Activated CD4-positive, alpha-beta T cell treated with anti-CD3 and anti-CD28 coated beads, Interleukin-2, amount 10 ng/mL, durations not matched to agents 7 days and 5 days (primary cell): ENCODE data around the gene CLEC20A. TPM values are rescaled to one million over a fixed set of nuclear protein-coding genes. Genes with fewer than 3 reads are reported as not detected.
A peak's percentile ranks its signal among the peaks of the same experiment; 100 is the strongest.

Source experiments
- CTCF ChIA-PET: fragments of 350-600 bp; sonication (Branson Sonifier 250); formaldehyde crosslinking; loops from one replicate; lab custom pipeline; 2021; ENCODE audit warnings: antibody characterized with exemption; lab: Charles Lee
- POLR2A ChIA-PET: fragments of 350-600 bp; sonication (Branson Sonifier 250); formaldehyde crosslinking; loops from one replicate; lab custom pipeline; 2021; ENCODE audit warnings: antibody characterized with exemption; lab: Charles Lee
- DNase-seq: peaks from one replicate; pipeline ENCODE4 v3.0.0-alpha.2; 2020
- H3K27ac Mint-ChIP-seq: one replicate; pipeline ENCODE4 v1.8.0; 2021; ENCODE audit warnings: mild to moderate bottlenecking, moderate library complexity, mixed read lengths
- H3K27me3 Mint-ChIP-seq: one replicate; pipeline ENCODE4 v1.8.0; 2021; ENCODE audit warnings: mixed read lengths
- H3K36me3 Mint-ChIP-seq: one replicate; pipeline ENCODE4 v1.8.0; 2021; ENCODE audit warnings: low read depth, mixed read lengths
- H3K4me1 Mint-ChIP-seq: one replicate; pipeline ENCODE4 v1.8.0; 2021; ENCODE audit warnings: mixed read lengths
- H3K4me3 Mint-ChIP-seq: one replicate; pipeline ENCODE4 v1.8.0; 2021; ENCODE audit warnings: mild to moderate bottlenecking, moderate library complexity, mixed read lengths
- H3K9me3 Mint-ChIP-seq: one replicate; pipeline ENCODE4 v1.8.0; 2021; ENCODE audit warnings: mixed read lengths
- total RNA-seq, 2 experiments: library from RNA; stranded (reverse); gene quantifications; one replicate each; pipeline ENCODE4 v1.2.3, GENCODE V29; 2021

Gene CLEC20A
- total RNA-seq, 2 experiments from 2014 or later, result not detected

DNA sequence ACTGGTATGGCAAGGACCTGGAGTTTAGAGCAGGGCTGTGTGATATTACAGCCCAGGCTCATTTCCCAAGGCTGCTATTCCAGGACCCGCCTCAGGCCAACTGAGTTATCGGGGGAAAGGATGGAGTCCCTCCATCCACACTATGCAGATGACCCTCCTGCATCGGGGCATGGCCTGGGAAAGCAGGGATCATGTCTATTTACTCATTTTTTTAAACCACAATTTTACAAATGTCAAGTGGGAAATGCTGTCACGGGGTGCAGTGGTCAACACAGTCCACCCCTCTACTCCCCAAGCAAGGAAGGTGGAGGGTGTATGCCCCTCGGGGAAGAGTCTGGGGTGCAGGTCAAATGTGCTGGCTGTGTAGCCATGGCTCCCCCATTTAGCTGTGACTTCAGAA is 6.1 kb upstream of the CLEC20A start:
- no peak overlapping the region for H3K27ac Mint-ChIP-seq
- no peak for DNase-seq
- H3K4me1 Mint-ChIP-seq, result no peaks in the 10 kb centered on the region
- no peaks in the 10 kb centered on the region for H3K9me3 Mint-ChIP-seq
- H3K27me3 Mint-ChIP-seq, result no peaks in the 10 kb centered on the region
- no peaks in the 10 kb centered on the region for H3K36me3 Mint-ChIP-seq
- no peak overlapping the region for H3K4me3 Mint-ChIP-seq
- CTCF ChIA-PET, result no interaction called here
- POLR2A ChIA-PET, result no interaction called here

DNA sequence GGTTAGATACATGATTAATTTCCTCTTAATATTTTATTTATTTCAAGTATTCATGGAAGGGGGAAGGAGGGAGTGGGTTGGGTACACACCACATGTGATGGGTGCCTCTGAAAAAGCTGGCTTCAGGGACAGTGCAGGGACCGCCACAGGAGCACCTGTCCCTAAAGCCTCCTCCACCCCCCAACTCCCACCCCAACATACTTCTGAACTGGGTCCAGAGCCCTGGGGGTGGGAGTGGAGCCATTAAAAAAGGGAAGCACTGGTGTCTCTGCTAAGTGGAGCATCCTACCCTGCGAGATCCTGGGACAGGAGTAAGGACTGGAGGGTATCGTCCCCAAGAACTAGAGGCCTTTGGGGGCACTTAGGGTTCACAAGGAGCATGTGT is 5.6 kb upstream of the CLEC20A start:
- H3K36me3 Mint-ChIP-seq, result no peaks in the 10 kb centered on the region
- ChIA-PET POLR2A (no interaction called here), CTCF (interaction anchor here (0.9 to 1.7 kb wide), 3 partner anchors 9 to 14 kb away, joined by 3 to 5 read pairs (median 4); partner anchors contain the start of gene TEX35)
- no peaks in the 10 kb centered on the region for H3K9me3 Mint-ChIP-seq
- no peaks in the 10 kb centered on the region for H3K4me1 Mint-ChIP-seq
- no peaks in the 10 kb centered on the region for H3K27me3 Mint-ChIP-seq
- DNase-seq, result no peak
- no peak overlapping the region for H3K27ac Mint-ChIP-seq
- no peak overlapping the region for H3K4me3 Mint-ChIP-seq

DNA sequence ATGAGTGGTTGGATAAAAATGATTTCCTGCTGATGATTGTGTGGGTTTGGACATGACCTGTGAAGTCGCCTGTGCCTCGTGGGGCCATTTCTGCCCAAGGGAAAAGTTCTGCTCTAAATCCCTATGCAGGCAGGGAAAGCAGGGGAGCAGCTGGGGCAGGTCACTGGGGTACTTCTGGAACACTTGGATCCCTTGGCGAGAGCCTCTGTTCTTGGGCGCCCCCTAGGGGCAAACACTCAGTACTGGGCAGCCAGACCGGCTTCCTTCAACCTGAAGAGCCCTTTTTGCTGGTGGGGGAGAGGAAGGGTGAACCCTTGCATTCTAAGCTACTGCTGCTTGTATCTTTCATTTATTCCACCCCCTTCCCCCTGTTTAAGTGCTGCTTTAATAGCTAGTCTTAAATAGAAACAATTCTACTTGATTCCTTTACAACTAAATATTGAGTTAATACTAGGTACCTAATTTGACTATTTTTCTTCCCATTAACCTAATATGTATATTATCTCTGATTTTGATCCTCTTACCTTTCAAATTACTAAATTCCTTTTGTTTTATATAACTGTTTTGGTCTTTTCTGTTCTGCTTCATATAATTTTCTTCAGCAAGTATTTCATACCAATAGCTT is 5.1 kb upstream of the CLEC20A start:
- POLR2A ChIA-PET, result no interaction called here
- no peaks in the 10 kb centered on the region for H3K9me3 Mint-ChIP-seq
- CTCF ChIA-PET, result interaction anchor here (0.9 to 1.7 kb wide), 3 partner anchors 9 to 13 kb away, joined by 3 to 5 read pairs (median 4); partner anchors contain the start of gene TEX35
- H3K27ac Mint-ChIP-seq, result no peak overlapping the region
- DNase-seq, result peak; percentile 59
- no peaks in the 10 kb centered on the region for H3K36me3 Mint-ChIP-seq
- H3K27me3 Mint-ChIP-seq, result no peaks in the 10 kb centered on the region
- no peak overlapping the region for H3K4me3 Mint-ChIP-seq
- H3K4me1 Mint-ChIP-seq, result no peaks in the 10 kb centered on the region

DNA sequence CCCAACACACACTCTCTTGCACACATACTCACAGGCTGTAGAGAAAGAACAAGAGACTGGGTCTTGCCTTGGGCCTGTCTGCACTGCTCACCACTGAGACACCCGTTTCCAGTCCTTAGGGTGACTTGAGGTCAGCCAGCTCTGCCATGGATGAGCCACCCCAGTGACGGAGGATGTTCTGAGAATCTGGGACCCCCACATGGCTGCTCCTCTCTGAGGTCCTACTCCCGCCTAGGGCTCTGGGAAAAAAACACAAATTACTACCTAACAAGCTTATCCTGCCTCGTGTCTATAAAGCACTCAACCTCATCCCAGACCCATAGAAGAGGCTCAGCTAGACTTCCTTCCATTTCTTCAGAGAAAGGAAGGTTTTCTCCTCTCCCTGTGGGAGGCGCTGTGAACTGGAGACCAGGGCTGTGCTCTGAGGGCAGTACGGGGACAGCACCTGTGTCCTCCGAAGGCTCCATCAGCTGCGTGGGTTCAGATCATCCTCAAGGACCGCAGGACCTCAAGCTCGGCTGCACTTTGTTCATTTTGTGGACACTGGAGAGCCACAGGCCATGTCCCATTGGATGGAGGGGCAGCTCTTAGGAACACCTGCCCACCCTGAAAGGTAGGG is 4.3 kb upstream of the CLEC20A start:
- no peaks in the 10 kb centered on the region for H3K4me1 Mint-ChIP-seq
- no peak overlapping the region for H3K4me3 Mint-ChIP-seq
- no peaks in the 10 kb centered on the region for H3K36me3 Mint-ChIP-seq
- POLR2A ChIA-PET, result no interaction called here
- CTCF ChIA-PET, result interaction anchor here (1.3 to 1.7 kb wide), 4 partner anchors 10 to 45 kb away, joined by 3 to 5 read pairs (median 3); partner anchors contain the start of gene TEX35
- H3K9me3 Mint-ChIP-seq, result no peaks in the 10 kb centered on the region
- H3K27ac Mint-ChIP-seq, result no peak overlapping the region
- no peaks in the 10 kb centered on the region for H3K27me3 Mint-ChIP-seq
- no peak for DNase-seq

DNA sequence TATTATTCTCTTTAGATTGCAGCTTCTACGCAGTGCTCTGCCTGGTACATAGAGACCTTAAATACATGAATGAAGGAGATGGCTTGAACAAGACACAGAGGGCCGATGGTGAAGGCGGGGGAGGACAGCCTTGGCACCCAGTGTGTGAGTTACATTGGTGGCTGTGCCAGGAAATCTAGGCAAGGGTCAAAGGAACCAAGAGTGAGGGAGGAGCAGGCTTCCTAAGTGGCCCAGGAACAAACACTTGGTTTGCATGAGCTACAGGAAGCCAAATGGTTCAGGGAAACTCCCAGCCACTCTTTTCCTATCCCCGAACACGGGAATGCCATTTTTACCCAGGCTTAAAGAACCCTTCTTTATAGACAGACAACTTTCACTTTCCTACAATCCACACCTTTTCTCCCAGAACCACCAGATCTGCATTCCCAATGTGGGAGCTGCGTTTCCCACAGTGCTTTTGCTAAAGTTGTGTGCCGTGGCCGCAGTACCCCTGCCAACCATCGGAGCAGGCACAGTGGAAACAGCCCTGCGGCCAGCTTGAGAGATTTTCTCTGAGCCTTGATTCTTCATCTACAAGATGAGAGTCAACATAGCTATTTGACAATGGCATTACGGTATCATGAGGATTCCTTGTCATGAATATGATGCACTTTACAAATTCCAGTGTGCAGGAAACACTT is 3.5 kb upstream of the CLEC20A start:
- Mint-ChIP-seq H3K27me3 (no peaks in the 10 kb centered on the region), H3K4me3 (no peak overlapping the region), H3K4me1 (no peaks in the 10 kb centered on the region), H3K27ac (no peak overlapping the region), H3K36me3 (no peaks in the 10 kb centered on the region), H3K9me3 (no peaks in the 10 kb centered on the region)
- DNase-seq, result no peak
- POLR2A ChIA-PET, result no interaction called here
- CTCF ChIA-PET, result interaction anchor here (1.3 to 1.6 kb wide), 2 partner anchors 41 to 46 kb away, joined by 3 read pairs; no protein-coding TSS in a partner anchor

DNA sequence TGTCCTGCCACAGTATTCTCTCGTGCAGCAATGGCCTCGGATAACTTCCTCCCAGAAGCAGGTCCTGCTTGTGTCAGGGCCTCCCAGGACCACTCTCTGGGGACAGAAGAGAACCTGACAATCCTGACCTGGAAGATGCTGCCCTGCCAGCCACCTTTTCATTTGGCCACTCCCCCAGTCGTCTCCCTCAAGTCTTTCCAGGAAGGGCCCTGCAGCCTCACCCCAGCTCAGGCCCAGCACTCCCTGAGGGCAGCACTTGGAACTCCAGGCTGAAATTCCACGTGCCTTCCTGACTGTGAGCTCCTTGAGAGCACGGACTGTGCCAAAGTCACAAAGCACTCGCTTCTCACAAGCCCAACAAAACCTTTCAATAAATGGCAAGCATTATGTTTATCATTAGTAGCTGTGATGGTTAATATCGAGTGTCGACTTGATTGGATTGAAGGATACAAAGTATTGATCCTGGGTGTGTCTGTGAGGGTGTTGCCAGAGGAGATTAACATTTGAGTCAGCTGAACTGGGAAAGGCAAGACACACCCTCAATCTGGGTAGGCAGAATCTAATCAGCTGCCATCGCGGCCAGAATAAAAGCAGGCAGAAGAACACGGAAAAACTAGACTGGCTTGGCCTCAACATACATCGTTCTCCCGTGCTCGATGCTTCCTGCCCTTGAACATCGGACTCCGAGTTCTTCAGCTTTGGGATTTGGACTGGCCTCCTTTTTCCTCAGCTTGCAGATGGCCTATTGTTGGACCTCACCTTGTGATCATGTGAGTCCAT is 2.3 kb upstream of the CLEC20A start:
- Mint-ChIP-seq H3K9me3 (no peaks in the 10 kb centered on the region), H3K4me1 (no peaks in the 10 kb centered on the region), H3K36me3 (no peaks in the 10 kb centered on the region), H3K27ac (no peak overlapping the region), H3K27me3 (no peaks in the 10 kb centered on the region), H3K4me3 (no peak overlapping the region)
- ChIA-PET POLR2A (no interaction called here), CTCF (no interaction called here)
- DNase-seq, result no peak

DNA sequence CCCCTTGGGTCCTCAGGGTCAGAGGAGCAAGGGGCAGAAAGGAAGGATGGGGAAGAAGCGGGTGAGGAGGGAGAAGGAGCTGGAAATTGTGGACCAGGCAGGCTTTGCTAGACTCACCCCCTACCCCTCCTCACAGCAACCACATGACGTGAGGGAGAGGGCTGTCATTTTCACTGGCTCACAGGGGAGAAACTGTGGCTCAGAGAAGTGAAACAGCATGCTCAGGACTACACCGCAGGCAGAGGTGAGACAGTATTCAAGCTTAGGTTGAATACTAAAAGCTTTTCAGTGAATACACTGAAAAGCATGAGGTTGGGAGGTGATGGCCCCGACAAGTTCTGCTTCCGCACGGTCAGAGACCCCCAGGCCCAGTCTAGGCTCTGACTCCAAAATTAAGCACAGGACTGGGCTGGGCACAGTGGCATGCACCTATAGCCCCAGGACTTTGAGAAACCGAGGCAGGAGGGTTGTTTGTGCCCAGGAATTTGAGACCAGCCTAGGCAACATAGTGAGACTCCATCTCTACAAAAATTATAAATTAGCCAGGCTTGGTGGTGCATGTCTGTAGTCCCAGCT is 1.2 kb upstream of the CLEC20A start:
- no peaks in the 10 kb centered on the region for H3K27me3 Mint-ChIP-seq
- DNase-seq, result no peak
- H3K4me3 Mint-ChIP-seq, result no peak overlapping the region
- H3K4me1 Mint-ChIP-seq, result no peaks in the 10 kb centered on the region
- ChIA-PET CTCF (no interaction called here), POLR2A (no interaction called here)
- no peak overlapping the region for H3K27ac Mint-ChIP-seq
- no peaks in the 10 kb centered on the region for H3K36me3 Mint-ChIP-seq
- no peaks in the 10 kb centered on the region for H3K9me3 Mint-ChIP-seq

DNA sequence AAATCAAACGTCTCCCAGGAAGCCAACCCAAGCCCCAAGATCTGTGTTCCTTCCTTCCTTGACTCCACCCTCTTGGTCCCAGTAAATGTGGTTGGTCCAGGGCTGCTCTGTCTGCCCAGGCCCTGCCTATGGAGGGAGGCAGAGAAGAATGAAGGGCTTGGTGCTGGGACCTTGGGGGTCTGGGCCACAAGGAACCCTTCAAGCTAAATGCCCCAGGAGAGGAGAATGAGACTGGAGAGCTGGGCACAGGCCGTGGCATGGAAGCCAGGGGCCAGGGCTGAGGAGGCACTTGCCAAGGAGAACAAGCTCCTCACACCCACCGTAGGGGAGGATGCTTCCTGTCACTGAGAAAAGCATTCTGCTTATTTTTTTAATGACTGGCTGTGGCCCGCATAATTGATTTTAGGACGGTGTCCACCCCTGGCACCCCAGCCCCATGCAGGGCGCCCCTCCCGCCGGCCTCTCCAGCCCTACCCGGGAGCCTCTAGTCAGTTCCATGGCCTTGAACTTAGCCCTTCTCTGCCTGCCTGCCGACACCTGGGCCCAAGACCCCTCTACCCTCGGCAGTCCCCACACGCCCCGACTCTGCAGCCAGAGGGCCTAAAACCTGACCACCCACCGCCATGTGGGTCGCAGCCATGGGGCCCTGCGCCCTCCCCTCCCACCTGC is 889 bp downstream of the CLEC20A start:
- ChIA-PET POLR2A (no interaction called here), CTCF (no interaction called here)
- no peaks in the 10 kb centered on the region for H3K27me3 Mint-ChIP-seq
- no peaks in the 10 kb centered on the region for H3K4me1 Mint-ChIP-seq
- H3K9me3 Mint-ChIP-seq, result no peaks in the 10 kb centered on the region
- no peak overlapping the region for H3K27ac Mint-ChIP-seq
- no peak for DNase-seq
- no peaks in the 10 kb centered on the region for H3K36me3 Mint-ChIP-seq
- H3K4me3 Mint-ChIP-seq, result no peak overlapping the region

DNA sequence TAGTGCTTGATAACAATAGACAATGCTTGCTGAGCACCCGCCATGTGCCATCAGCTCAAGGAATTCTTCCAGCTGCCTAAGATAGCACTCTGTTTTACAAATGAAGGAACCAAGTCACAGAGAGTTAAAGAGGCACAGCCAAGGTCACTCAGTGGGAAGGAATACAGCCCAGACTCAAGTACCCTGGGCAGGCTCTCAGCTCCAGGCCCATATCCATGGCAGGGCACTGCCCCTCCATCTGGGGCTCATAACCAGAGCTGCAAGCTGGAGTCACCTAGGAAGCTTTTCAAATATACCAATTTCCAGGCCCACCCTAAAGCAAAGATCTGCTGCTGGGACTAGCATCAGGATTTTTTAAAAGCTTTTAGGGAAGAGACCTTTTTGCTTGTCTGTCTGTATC is 1.6 kb downstream of the CLEC20A start:
- no peaks in the 10 kb centered on the region for H3K27me3 Mint-ChIP-seq
- no peak overlapping the region for H3K27ac Mint-ChIP-seq
- DNase-seq, result no peak
- no peak overlapping the region for H3K4me3 Mint-ChIP-seq
- H3K9me3 Mint-ChIP-seq, result no peaks in the 10 kb centered on the region
- POLR2A ChIA-PET, result no interaction called here
- no peaks in the 10 kb centered on the region for H3K4me1 Mint-ChIP-seq
- H3K36me3 Mint-ChIP-seq, result no peaks in the 10 kb centered on the region
- CTCF ChIA-PET, result interaction anchor here (1.1 to 1.4 kb wide), 2 partner anchors 9 to 12 kb away, joined by 3 to 4 read pairs; no protein-coding TSS in a partner anchor

DNA sequence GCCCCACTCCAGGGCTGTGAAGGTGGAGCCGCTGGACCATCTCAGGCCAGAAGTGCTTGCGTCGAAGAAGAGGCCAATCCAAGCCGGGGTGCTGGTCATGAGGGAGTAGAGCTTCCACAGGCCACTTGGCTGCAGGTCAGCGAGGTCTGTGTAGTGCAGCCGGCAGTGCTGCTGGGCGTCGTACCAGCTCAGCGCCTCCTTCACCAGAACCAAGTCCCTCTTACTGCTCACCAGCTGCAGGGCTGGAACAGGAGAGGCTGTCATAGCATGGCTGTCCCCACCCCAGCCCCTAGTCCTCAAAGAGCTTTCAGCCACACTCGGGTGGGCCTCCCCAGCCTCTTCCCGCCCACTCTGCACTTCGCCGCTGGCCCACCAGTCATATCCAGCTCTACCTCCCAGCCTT is 2.2 kb downstream of the CLEC20A start:
- Mint-ChIP-seq H3K27ac (no peak overlapping the region), H3K36me3 (no peaks in the 10 kb centered on the region), H3K4me3 (no peak overlapping the region), H3K9me3 (no peaks in the 10 kb centered on the region), H3K4me1 (no peaks in the 10 kb centered on the region), H3K27me3 (no peaks in the 10 kb centered on the region)
- ChIA-PET CTCF (interaction anchor here (1.1 to 1.4 kb wide), 2 partner anchors 10 to 13 kb away, joined by 3 to 4 read pairs; no protein-coding TSS in a partner anchor), POLR2A (no interaction called here)
- no peak for DNase-seq

DNA sequence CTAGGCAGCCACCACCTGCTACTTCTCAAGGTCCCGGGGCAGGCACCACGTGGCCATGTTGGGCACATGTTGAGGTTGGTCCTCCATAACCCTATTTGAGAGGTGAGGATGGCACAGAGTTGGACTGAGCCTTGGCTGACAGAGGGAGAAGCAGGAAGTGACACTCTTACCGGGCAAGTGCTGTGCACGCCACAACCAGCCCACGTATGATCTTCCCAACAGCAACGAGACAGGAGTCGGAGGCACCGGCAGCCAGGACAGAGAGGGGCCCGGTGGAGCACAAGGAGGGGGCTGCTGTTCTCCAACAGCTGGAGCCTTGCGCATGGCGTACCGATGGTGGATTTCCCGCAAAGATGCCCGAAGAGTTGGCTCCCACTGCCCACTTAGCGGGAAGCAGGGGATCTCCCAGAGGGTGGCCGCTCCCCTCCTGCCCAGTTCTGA is 3.4 kb downstream of the CLEC20A start:
- DNase-seq, result no peak
- ChIA-PET POLR2A (no interaction called here), CTCF (no interaction called here)
- Mint-ChIP-seq H3K36me3 (no peaks in the 10 kb centered on the region), H3K27ac (no peak overlapping the region), H3K4me1 (no peaks in the 10 kb centered on the region), H3K9me3 (no peaks in the 10 kb centered on the region), H3K4me3 (no peak overlapping the region), H3K27me3 (no peaks in the 10 kb centered on the region)

DNA sequence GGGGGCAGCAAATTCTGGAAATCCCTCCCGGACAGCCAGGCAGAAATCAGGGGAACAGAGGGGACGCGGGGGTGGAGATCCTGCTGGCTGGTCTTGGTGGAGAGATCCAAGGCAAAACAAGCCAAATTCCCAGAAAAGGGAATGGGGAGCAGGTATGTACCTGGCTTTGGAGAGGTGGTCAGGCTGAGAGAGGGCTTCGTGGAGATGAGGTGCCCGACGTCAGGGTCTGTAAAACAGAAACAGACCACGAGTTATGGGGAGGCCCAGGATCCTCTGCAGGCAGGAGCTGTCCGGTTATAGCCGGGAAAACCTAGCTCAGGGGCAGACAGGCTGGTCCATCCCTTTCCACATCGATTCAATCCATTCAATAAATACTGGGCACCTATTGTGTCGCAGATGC is 4.4 kb downstream of the CLEC20A start:
- H3K9me3 Mint-ChIP-seq, result no peaks in the 10 kb centered on the region
- H3K4me3 Mint-ChIP-seq, result no peak overlapping the region
- H3K27ac Mint-ChIP-seq, result no peak overlapping the region
- no peaks in the 10 kb centered on the region for H3K36me3 Mint-ChIP-seq
- H3K27me3 Mint-ChIP-seq, result peaks cover 4% of the 10 kb centered on the region
- POLR2A ChIA-PET, result no interaction called here
- no peaks in the 10 kb centered on the region for H3K4me1 Mint-ChIP-seq
- CTCF ChIA-PET, result no interaction called here
- DNase-seq, result no peak
